AG04450 (cell line): ENCODE results near the gene WNT8A. TPM values are rescaled to one million over a fixed set of nuclear protein-coding genes. Genes with fewer than 3 reads are reported as not detected.
A peak's percentile ranks its signal among the peaks of the same experiment; 100 is the strongest.

Source experiments
- CTCF ChIA-PET: fragments of 300-600, 350-600 bp; formaldehyde crosslinking; extraction: SDS; loops from one replicate; lab custom pipeline; 2022; ENCODE audit warnings: antibody characterized with exemption, inconsistent platforms; lab: Charles Lee
- POLR2A ChIA-PET: fragments of 350-600 bp; formaldehyde crosslinking; extraction: SDS; loops from one replicate; lab custom pipeline; 2021; ENCODE audit warnings: antibody characterized with exemption, inconsistent platforms; lab: Yijun Ruan, JAX
- DNase-seq: peaks from one replicate; pipeline ENCODE4 v3.0.0-alpha.2; 2011; ENCODE audit warnings: low read depth, low spot score
- H3K27ac ChIP-seq: one replicate; pipeline ENCODE4 v1.5.1; 2012; ENCODE audit warnings: low read depth, low read length, control low read depth
- H3K27me3 ChIP-seq: one replicate; pipeline ENCODE4 v1.6.0; 2012; ENCODE audit warnings: low read length; ENCODE audit not compliant: control insufficient read depth, insufficient read depth
- H3K4me3 ChIP-seq: 2 replicates; pipeline ENCODE4 v1.5.1; 2011; ENCODE audit warnings: mild to moderate bottlenecking, low read depth, low read length, control low read depth
- H3K9me3 ChIP-seq: 2 replicates; pipeline ENCODE4 v1.5.1; 2012; ENCODE audit warnings: low read length; ENCODE audit not compliant: control insufficient read depth, insufficient read depth
- polyA plus RNA-seq: library from polyadenylated mRNA; depleted of rRNA; stranded (reverse); fragments of >200 nt; gene quantifications from 2 replicates; pipeline ENCODE4 v1.2.3, GENCODE V29; 2011
- TF ChIP-seq, protein P1 (sequence below): IDR thresholded peaks from 2 replicates; pipeline ENCODE4 v1.5.1; 2011; ENCODE audit warnings: low read depth, low read length, control low read depth, inconsistent platforms

WNT8A gene
- polyA plus RNA-seq, 1 experiment: not detected

DNA sequence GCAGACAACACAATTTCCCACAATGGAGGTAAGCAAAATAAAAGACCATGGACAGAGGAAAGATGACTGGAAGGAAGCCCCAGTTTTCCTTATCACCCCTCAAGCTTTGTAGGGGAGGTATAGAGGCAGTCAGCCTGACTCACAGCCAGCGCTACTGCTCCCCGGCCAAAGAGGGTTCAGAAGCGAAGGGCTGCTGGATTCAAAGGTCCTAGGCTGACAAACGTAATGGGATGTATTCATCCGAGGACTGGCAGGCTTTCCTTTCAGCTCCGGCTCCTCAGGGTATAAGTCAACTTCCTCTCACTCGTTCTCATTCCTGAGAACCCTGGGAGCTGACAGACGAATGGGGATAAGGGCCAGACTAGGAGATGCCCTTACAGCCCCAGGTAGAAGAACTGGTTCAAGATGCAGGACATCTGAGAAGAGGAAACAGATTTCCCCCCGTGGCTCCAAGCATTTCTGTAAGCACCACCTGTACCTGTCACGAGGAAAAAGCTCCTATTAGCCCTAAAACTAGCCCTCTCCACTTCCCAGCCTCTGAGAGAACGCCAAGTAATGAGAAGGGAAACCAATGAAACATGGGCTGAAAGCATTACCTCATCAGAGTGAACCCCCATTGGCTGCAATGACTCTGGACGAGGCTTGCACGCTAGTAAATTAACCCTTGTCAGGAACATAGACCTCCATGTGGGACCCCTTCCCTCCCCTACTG is 28.8 kb upstream of the WNT8A start:
- ChIA-PET CTCF (interaction anchor here (2.1 to 4.2 kb wide), 3 partner anchors 14 to 19 kb away, joined by 6 to 20 read pairs (median 9); no protein-coding TSS in a partner anchor), POLR2A (no interaction called here)
- no peak for DNase-seq
- H3K27me3 ChIP-seq: peaks cover 6% of the 10 kb centered on the region
- TF ChIP-seq, protein P1, sequence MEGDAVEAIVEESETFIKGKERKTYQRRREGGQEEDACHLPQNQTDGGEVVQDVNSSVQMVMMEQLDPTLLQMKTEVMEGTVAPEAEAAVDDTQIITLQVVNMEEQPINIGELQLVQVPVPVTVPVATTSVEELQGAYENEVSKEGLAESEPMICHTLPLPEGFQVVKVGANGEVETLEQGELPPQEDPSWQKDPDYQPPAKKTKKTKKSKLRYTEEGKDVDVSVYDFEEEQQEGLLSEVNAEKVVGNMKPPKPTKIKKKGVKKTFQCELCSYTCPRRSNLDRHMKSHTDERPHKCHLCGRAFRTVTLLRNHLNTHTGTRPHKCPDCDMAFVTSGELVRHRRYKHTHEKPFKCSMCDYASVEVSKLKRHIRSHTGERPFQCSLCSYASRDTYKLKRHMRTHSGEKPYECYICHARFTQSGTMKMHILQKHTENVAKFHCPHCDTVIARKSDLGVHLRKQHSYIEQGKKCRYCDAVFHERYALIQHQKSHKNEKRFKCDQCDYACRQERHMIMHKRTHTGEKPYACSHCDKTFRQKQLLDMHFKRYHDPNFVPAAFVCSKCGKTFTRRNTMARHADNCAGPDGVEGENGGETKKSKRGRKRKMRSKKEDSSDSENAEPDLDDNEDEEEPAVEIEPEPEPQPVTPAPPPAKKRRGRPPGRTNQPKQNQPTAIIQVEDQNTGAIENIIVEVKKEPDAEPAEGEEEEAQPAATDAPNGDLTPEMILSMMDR: no peak
- H3K27ac ChIP-seq: no peak overlapping the region
- no peak overlapping the region for H3K4me3 ChIP-seq
- no peaks in the 10 kb centered on the region for H3K9me3 ChIP-seq

DNA sequence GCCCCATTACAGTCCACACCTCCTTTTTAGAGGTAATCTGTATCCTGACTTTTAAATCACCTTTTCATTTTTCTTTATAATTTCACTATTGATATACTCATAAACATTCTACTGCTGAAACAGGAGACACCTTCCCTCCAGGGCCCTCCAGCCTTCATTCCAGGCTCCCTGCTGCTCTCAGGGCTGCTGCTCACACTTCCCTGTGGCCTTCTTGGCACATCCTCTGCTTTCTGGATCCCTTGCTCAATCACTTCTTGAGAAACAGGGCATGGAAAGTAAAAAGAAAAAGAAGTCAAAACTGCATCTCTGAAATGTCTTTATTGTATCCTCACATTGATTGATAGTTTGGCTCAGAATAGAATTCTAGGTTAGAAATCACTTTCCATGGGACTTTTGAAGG is 19.3 kb upstream of the WNT8A start:
- Histone ChIP-seq H3K4me3 (no peak overlapping the region), H3K9me3 (no peaks in the 10 kb centered on the region), H3K27me3 (peaks cover 4% of the 10 kb centered on the region), H3K27ac (no peak overlapping the region)
- ChIA-PET CTCF (interaction anchor here (0.5 to 9.7 kb wide), 5 partner anchors 13 to 285 kb away, joined by 4 to 260 read pairs (median 17); partner anchors contain the start of gene FAM13B), POLR2A (no interaction called here)
- TF ChIP-seq, protein P1: no peak
- DNase-seq: no peak

DNA sequence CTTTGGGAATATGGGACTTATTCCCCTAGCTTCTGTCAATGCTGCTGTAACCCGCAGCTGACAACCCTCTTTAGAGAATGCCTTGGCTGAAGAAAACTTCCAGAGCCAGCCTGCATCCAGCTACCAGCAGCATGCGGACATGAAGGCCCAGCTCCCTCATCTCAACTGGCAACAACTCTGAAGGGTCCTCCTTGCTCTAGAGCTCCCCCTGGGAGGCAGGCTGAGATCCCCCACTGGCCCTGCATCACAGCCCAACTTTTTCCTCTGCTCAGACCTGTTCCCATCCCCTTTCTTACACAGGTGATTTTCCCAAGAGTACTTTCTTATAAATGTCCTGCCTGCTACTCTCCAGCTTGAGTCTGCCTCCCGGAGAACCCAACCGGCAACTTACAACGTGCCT is 18.7 kb upstream of the WNT8A start:
- peaks cover 4% of the 10 kb centered on the region for H3K27me3 ChIP-seq
- H3K27ac ChIP-seq: no peak overlapping the region
- ChIA-PET POLR2A (no interaction called here), CTCF (interaction anchor here (0.5 to 9.7 kb wide), 6 partner anchors 12 to 285 kb away, joined by 4 to 260 read pairs (median 10); partner anchors contain the start of gene FAM13B)
- TF ChIP-seq, protein P1: peak; percentile 33
- no peaks in the 10 kb centered on the region for H3K9me3 ChIP-seq
- DNase-seq: no peak
- no peak overlapping the region for H3K4me3 ChIP-seq

DNA sequence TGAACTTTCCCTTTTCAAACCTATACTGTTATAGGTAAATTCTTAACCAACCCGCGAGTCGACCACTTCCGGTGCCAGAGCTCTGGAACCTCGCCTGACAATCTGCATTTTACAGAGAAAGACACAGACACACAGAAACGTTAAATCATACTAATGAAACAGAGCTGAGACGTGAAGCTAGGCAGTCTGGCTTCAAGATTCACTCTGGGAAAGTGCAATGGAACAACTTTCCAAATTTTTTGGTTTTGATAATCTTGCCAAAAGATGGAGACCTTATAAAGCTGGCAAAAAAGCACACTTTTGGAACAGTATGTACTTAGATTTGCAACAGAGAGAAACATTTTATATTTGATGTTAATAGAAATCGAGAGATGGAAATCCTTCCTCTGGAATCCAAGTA is 15.9 kb upstream of the WNT8A start:
- Histone ChIP-seq H3K27ac (no peak overlapping the region), H3K27me3 (peaks cover 6% of the 10 kb centered on the region), H3K9me3 (no peaks in the 10 kb centered on the region), H3K4me3 (no peak overlapping the region)
- ChIA-PET POLR2A (no interaction called here), CTCF (interaction anchor here (1.0 to 9.7 kb wide), 8 partner anchors 10 to 289 kb away, joined by 4 to 260 read pairs (median 13); partner anchors contain the start of gene FAM13B)
- TF ChIP-seq, protein P1: no peak
- no peak for DNase-seq
